Fibroblast of pulmonary artery (primary cell): Measurements from ENCODE around the gene TBC1D3I.
"Not testable (repeated sequence)": the region's sequence is repeated elsewhere in the genome, so short reads cannot be mapped to it uniquely, and the experiment has no call there.

Source experiments
- DNase-seq: peaks from one replicate; pipeline ENCODE4 v3.0.0-alpha.2; 2010; ENCODE audit warnings: low read depth
- H3K4me3 ChIP-seq: replicated peaks from 2 replicates; pipeline ENCODE4 v1.5.1; 2011; ENCODE audit warnings: low read depth, mild to moderate bottlenecking, control low read depth, low read length, moderate library complexity
- CTCF ChIP-seq: IDR thresholded peaks from 2 replicates; pipeline ENCODE4 v1.5.1; 2011; ENCODE audit warnings: mild to moderate bottlenecking, control low read depth, low read length, inconsistent platforms; ENCODE audit errors: missing control alignments

TBC1D3I gene

DNA sequence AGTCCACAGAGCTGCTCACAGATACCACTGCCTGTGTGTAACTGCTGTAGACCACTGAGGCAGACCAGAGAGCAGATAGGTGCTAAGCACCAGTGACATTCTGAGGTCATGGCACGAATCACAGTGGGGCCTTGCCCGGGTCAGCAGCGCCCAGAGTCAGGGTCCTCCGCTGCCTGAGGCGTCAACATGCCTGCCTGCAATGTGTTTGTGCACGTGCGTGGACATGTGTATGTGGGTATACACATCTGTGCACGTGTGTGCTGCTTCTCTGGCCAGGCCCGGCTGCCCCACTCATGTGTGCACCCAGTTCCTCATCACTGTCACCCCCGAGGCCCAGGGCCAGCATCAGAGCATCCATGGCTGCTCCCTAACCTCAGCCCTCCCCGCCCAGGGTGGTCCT is at the start of gene TBC1D3I:
Gene TBC1D3I (minus strand): TSS at position 101 of the 400 bp plus-strand sequence. CDS start 1,585 bp downstream, outside the sequence.
- not testable (repeated sequence) for H3K4me3 ChIP-seq, DNase-seq

DNA sequence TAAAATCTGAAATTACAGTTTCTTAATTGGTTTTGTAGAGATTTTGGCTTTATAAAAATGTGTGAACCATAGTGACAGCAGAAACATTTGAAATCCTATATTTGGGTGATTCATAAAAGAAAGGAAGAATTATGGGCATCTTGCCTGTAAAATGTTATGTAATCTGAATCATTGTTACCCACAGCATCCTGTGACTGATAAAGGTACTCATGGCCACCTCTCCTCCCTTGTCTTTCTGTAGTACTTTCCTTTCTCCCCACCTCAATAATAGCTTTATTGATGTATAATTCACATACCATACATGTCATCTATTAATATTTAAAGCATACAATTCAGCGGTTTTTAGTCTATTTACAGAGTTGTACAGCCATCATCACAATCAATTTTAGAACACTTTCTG is 30.8 kb upstream of the TBC1D3I start:
- DNase-seq, H3K4me3 ChIP-seq: not testable (repeated sequence)

GRCh38 chr17:36289965-36290612 is 25.7 kb upstream of the TBC1D3I start:
- not testable (repeated sequence) for DNase-seq, H3K4me3 ChIP-seq

DNA sequence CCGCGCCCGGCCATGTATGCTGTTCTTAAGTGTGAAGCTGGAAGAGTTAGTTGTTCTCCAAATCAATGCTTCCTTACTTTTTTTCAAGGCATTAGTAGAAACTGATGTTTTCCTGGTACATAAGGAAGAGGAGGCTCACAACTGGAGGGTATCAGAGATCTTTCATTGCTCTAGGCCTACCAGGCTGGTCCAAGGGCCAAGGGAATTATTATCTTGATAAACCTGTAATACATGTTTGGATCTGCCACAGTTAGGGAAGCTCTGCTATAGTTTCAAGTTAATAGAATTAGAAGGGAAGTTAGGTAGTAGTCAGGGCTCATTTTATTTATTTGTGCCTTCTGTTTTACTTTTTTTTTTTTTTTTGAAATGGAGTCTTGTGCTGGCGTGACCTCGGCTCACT is 19.8 kb upstream of the TBC1D3I start:
- not testable (repeated sequence) for H3K4me3 ChIP-seq, DNase-seq

GRCh38 chr17:36283256-36283655 is 18.9 kb upstream of the TBC1D3I start:
- DNase-seq, H3K4me3 ChIP-seq: not testable (repeated sequence)

DNA sequence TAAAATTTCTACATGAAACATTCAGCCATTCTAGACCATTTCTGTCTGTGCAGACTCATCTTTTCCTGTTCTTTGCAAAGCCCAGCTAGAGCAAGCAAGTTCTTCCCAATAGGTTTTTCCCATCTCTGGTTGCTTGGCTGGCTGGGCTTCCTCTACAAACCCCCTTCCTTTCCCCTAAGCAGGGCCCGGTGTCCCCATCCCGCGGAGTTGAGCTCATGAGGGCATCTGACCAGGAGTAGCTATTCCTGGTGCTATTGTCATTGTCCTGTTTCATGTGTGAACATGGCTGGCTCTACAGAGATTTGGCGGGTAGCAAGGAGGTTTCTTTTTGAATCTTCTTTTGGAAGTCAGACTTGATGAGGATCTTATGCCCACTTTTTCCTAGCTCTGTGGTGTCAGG is 22.3 kb downstream of the TBC1D3I start:
- DNase-seq, H3K4me3 ChIP-seq: not testable (repeated sequence)

DNA sequence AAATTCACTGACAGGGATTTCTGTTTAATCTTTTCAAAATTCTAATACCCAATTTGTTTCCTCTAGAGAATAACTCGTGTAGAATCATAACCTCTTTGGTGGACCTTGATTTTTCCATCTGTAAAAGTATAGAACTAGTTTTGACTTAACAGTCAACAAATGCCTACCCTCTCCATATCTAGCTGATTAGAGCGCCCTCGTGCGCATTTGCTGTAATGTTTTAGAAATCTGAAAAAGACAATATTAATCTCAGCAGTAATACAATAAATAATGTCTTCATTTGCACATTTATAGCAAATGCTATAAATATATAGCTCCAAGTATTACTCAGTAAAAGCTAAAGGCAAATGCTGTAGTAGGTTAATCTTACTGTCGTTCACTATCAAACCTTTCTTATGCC is 34.7 kb downstream of the TBC1D3I start:
- not testable (repeated sequence) for H3K4me3 ChIP-seq, DNase-seq

DNA sequence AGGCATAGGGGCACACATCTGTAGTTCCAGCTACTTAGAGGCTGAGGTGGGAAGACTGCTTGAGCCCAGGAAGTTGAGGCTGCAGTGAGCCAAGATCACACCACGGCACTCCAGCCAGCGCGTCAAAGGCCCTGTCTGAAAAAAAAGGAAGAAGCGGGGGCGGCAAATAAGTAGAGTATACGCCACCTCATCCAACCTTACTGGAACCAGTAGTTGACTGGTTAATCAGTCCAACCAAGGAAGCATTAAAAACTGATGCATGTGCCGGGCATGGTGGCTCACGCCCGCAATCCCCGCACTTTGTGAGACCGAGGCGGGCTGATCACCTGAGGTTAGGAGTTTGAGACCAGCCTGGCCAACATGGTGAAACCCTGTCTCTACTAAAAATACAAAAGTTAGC is 41.4 kb downstream of the TBC1D3I start:
- DNase-seq, H3K4me3 ChIP-seq: not testable (repeated sequence)

GRCh38 chr17:36221581-36222100 is 42.7 kb downstream of the TBC1D3I start:
- DNase-seq, H3K4me3 ChIP-seq: not testable (repeated sequence)

GRCh38 chr17:36220737-36221580 is 43.4 kb downstream of the TBC1D3I start:
- DNase-seq = not testable (repeated sequence)

GRCh38 chr17:36219556-36219955 is 44.8 kb downstream of the TBC1D3I start:
- H3K4me3 ChIP-seq, DNase-seq: not testable (repeated sequence)

More at GRCh38 chr17:36220737-36221580, 43.4 kb downstream of the TBC1D3I start:
- H3K4me3 ChIP-seq = not testable (repeated sequence)

- DNase-seq, H3K4me3 ChIP-seq: not testable (repeated sequence)
These were observed 48.7 kb downstream of the TBC1D3I start for GRCh38 chr17:36215406-36216308.

GRCh38 chr17:36214918-36215317 is 49.5 kb downstream of the TBC1D3I start:
- DNase-seq = no peak
- no peak overlapping the region for H3K4me3 ChIP-seq
- TF ChIP-seq CTCF = no peak
